A375 (cell line): ENCODE results near the gene MYEOV. TPM values are rescaled to one million over a fixed set of nuclear protein-coding genes. Genes with fewer than 3 reads are reported as not detected.

Source experiments
- total RNA-seq: library from RNA; depleted of rRNA; stranded (reverse); fragments of >200 nt; shearing (Covaris generic); gene quantifications from 2 replicates; pipeline ENCODE4 v1.2.3, GENCODE V29; 2014; rRNA removed

MYEOV gene
- 18.6 and 24.8 TPM in 2 replicates for total RNA-seq

GRCh38 chr11:69293819-69294505, at the start of gene MYEOV:
Gene MYEOV (plus strand): TSS chr11:69294155. CDS start chr11:69295355, 1,200 bp downstream.

Other genes with a start within 250 kb of the MYEOV start
- 7.1 and 7.3 TPM in 2 replicates for gene TPCN2, start 245.2 kb upstream of the MYEOV start, total RNA-seq
- gene SMIM38, start 138.2 kb upstream of the MYEOV start, total RNA-seq = 0.30 and 0.66 TPM in 2 replicates
- not detected in 2 replicates for gene LINC01488, start 187.5 kb downstream of the MYEOV start, total RNA-seq